Gastroesophageal sphincter (tissue), 3 donors: Measurements from ENCODE around the gene RPL18.

Source experiments
- POLR2A ChIP-seq, 2 donors: fragments of 450-650 bp; IDR thresholded peaks; one replicate each; pipeline ENCODE4 v1.6.1; 2017; ENCODE audit warnings: antibody characterized with exemption in 2 of 2, mild to moderate bottlenecking in 2 of 2, moderate library complexity in 1 of 2
- TF ChIP-seq, protein P1 (sequence below), 4 experiments: fragments of 200-600 bp in 2 of 4; fragments of 450-650 bp in 2 of 4; sonication (generic) in 1 of 4; IDR thresholded peaks; one replicate each; pipeline ENCODE4 v1.5.1; 2017 to 2019; ENCODE audit warnings: antibody characterized with exemption in 4 of 4, mild to moderate bottlenecking in 2 of 4, moderate library complexity in 2 of 4

DNA sequence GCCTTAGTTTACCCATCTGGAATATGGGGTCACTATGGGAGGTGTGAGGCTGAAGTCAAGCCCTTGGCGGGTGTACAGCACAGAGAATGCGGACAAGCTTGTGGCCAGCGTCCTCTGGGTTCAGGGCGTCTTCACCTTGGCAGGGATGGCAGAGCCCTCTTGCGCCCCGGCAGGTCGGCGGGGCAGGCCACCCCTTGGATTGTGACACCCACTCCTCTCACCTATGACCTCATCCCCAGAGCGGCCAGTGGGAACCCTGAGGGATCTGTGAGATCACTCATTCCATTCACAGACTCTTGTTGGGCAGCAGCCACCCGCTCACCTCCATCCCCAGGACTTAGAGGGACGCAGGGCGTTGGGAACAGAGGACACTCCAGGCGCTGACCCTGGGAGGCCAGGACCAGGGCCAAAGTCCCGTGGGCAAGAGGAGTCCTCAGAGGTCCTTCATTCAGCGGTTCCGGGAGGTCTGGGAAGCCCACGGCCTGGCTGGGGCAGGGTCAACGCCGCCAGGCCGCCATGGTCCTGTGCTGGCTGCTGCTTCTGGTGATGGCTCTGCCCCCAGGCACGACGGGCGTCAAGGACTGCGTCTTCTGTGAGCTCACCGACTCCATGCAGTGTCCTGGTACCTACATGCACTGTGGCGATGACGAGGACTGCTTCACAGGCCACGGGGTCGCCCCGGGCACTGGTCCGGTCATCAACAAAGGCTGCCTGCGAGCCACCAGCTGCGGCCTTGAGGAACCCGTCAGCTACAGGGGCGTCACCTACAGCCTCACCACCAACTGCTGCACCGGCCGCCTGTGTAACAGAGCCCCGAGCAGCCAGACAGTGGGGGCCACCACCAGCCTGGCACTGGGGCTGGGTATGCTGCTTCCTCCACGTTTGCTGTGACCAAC, 12.3 kb downstream of the RPL18 start, which contains the start of gene SPACA4:
- TF ChIP-seq POLR2A (IDR thresholded peaks at IDR 0.05) = no peak
- TF ChIP-seq, protein P1, sequence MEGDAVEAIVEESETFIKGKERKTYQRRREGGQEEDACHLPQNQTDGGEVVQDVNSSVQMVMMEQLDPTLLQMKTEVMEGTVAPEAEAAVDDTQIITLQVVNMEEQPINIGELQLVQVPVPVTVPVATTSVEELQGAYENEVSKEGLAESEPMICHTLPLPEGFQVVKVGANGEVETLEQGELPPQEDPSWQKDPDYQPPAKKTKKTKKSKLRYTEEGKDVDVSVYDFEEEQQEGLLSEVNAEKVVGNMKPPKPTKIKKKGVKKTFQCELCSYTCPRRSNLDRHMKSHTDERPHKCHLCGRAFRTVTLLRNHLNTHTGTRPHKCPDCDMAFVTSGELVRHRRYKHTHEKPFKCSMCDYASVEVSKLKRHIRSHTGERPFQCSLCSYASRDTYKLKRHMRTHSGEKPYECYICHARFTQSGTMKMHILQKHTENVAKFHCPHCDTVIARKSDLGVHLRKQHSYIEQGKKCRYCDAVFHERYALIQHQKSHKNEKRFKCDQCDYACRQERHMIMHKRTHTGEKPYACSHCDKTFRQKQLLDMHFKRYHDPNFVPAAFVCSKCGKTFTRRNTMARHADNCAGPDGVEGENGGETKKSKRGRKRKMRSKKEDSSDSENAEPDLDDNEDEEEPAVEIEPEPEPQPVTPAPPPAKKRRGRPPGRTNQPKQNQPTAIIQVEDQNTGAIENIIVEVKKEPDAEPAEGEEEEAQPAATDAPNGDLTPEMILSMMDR (IDR thresholded peaks at IDR 0.05) = no peak
